KMS-11 (cell line): Measurements from ENCODE around the gene SUCLG2.

ENCODE experiments used
- H2AFZ ChIP-seq: fragments of 200-600 bp; sonication (generic); 2 replicates; pipeline ENCODE4 v1.6.1; 2016; ENCODE audit warnings: antibody characterized with exemption, mixed run types, low read depth
- H3K27ac ChIP-seq: fragments of 200-600 bp; sonication (generic); 2 replicates; pipeline ENCODE4 v1.6.1; 2016; ENCODE audit warnings: mild to moderate bottlenecking, mixed run types
- H3K27me3 ChIP-seq: fragments of 200-600 bp; sonication (generic); 2 replicates; pipeline ENCODE4 v1.6.1; 2017; ENCODE audit warnings: mild to moderate bottlenecking, low read depth, mixed run types, moderate library complexity; ENCODE audit not compliant: insufficient read depth
- H3K36me3 ChIP-seq: fragments of 200-600 bp; sonication (generic); 2 replicates; pipeline ENCODE4 v1.6.1; 2017; ENCODE audit warnings: mild to moderate bottlenecking, mixed run types; ENCODE audit not compliant: insufficient read depth
- H3K4me1 ChIP-seq: fragments of 200-600 bp; sonication (generic); 2 replicates; pipeline ENCODE4 v1.6.1; 2016; ENCODE audit warnings: mild to moderate bottlenecking, low read depth, mixed run types; ENCODE audit not compliant: poor library complexity, severe bottlenecking
- H3K4me2 ChIP-seq: fragments of 200-600 bp; sonication (generic); 2 replicates; pipeline ENCODE4 v1.7.0; 2016; ENCODE audit warnings: mild to moderate bottlenecking, mixed run types
- H3K4me3 ChIP-seq: fragments of 200-600 bp; sonication (generic); IDR thresholded peaks from 2 replicates; pipeline ENCODE4 v1.6.1; 2017; ENCODE audit warnings: low read depth, low read length, mixed read lengths; ENCODE audit not compliant: insufficient read depth
- H3K79me2 ChIP-seq: fragments of 200-600 bp; sonication (generic); 2 replicates; pipeline ENCODE4 v1.6.1; 2016; ENCODE audit warnings: low read depth, mixed run types; ENCODE audit not compliant: insufficient read depth
- H3K9ac ChIP-seq: fragments of 200-600 bp; sonication (generic); 2 replicates; pipeline ENCODE4 v1.6.1; 2016; ENCODE audit warnings: mild to moderate bottlenecking, mixed run types
- H4K20me1 ChIP-seq: fragments of 200-600 bp; sonication (generic); 2 replicates; pipeline ENCODE4 v1.6.1; 2016; ENCODE audit warnings: mild to moderate bottlenecking, mixed run types; ENCODE audit not compliant: insufficient read depth
- TF ChIP-seq, protein P1 (sequence below): fragments of 200-600 bp; sonication (generic); conservative IDR thresholded peaks from 2 replicates; pipeline ENCODE4 v1.6.1; 2017; ENCODE audit warnings: low read depth, mild to moderate bottlenecking, antibody characterized with exemption, low read length, moderate library complexity, mixed read lengths

SUCLG2 gene

DNA sequence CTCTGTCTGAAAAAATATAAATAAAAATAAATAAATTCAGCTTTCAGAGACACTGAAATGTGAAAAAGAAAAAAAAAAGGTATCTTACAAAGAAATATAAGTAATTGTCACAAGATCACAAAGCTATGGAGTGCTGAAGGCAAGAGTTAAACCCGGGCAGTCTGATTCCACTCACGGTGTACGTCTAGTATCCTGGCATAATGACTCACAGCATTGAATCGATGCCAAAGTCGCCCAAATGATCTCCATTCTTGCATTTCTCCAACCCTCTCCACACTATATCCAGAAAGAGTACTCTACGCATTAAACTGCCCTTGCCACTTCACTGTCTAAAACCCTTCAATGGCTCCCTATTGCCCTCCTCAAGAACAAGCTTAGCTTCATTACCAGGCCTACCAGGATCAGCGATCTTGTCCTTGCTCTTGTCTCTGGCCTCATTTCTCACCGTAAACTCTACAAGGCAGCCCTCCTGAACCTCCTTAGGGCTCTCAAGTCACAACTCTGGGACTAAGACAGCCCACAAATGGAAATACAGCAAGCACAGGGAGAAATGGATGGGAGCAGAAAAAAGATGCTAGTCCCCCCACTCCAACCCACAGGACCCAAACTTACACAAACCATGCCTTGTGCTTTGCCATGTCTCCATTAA lies 7.7 kb downstream of the SUCLG2 start:
- Histone ChIP-seq H3K79me2 (no peaks in the 10 kb centered on the region), H3K9ac (no peak overlapping the region), H2AFZ (no peak overlapping the region), H3K27me3 (no peaks in the 10 kb centered on the region), H3K4me3 (no peak overlapping the region), H3K4me2 (no peak overlapping the region), H4K20me1 (no peaks in the 10 kb centered on the region), H3K4me1 (no peaks in the 10 kb centered on the region), H3K27ac (no peak overlapping the region), H3K36me3 (no peaks in the 10 kb centered on the region)
- TF ChIP-seq, protein P1, sequence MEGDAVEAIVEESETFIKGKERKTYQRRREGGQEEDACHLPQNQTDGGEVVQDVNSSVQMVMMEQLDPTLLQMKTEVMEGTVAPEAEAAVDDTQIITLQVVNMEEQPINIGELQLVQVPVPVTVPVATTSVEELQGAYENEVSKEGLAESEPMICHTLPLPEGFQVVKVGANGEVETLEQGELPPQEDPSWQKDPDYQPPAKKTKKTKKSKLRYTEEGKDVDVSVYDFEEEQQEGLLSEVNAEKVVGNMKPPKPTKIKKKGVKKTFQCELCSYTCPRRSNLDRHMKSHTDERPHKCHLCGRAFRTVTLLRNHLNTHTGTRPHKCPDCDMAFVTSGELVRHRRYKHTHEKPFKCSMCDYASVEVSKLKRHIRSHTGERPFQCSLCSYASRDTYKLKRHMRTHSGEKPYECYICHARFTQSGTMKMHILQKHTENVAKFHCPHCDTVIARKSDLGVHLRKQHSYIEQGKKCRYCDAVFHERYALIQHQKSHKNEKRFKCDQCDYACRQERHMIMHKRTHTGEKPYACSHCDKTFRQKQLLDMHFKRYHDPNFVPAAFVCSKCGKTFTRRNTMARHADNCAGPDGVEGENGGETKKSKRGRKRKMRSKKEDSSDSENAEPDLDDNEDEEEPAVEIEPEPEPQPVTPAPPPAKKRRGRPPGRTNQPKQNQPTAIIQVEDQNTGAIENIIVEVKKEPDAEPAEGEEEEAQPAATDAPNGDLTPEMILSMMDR, result no peak

DNA sequence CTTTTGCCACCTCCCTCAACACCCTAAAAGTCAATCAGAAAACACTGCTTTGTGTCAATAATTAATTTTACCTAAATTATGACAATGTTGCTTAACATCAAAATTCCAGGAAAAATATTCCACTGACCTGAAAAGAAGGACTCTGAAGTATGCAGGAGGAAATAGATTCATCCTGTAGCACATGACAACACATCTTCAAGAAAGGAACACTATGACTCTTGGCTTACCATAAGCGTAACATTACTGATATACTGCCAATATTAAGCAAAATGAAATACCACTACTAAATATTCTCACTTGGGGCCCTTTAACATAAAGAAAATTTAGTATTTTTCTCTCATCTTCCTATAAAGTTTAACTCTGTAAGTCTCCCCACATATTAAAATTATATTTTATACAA lies 9.6 kb downstream of the SUCLG2 start:
- no peaks in the 10 kb centered on the region for H4K20me1 ChIP-seq
- H2AFZ ChIP-seq, result no peak overlapping the region
- TF ChIP-seq, protein P1, result no peak
- no peaks in the 10 kb centered on the region for H3K4me1 ChIP-seq
- no peaks in the 10 kb centered on the region for H3K36me3 ChIP-seq
- H3K27me3 ChIP-seq, result no peaks in the 10 kb centered on the region
- H3K27ac ChIP-seq, result no peak overlapping the region
- H3K4me3 ChIP-seq, result no peak overlapping the region
- H3K79me2 ChIP-seq, result no peaks in the 10 kb centered on the region
- H3K4me2 ChIP-seq, result no peak overlapping the region
- H3K9ac ChIP-seq, result no peak overlapping the region

DNA sequence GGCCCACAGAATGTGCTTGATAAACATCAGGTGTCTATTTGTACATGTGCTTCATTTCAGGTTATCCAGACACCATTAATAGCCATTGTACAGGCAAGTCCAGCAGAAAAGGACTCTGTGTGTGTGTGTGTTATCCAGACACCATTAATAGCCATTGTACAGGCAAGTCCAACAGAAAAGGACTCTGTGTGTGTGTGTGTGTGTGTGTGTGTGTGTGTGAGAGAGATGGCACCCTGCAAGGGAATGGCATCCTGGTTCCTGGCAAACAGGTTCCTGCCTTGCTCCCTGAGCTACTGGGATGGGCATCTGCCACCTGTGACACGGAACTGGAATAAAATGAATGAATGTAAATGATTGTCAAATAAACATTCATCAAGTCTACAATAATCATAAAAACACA lies 11.7 kb downstream of the SUCLG2 start:
- Histone ChIP-seq H3K27ac (no peak overlapping the region), H3K4me3 (no peak overlapping the region), H3K36me3 (no peaks in the 10 kb centered on the region), H3K27me3 (no peaks in the 10 kb centered on the region), H3K9ac (no peak overlapping the region), H4K20me1 (no peaks in the 10 kb centered on the region), H3K4me2 (no peak overlapping the region), H3K79me2 (no peaks in the 10 kb centered on the region), H2AFZ (no peak overlapping the region), H3K4me1 (no peaks in the 10 kb centered on the region)
- TF ChIP-seq, protein P1, result no peak

DNA sequence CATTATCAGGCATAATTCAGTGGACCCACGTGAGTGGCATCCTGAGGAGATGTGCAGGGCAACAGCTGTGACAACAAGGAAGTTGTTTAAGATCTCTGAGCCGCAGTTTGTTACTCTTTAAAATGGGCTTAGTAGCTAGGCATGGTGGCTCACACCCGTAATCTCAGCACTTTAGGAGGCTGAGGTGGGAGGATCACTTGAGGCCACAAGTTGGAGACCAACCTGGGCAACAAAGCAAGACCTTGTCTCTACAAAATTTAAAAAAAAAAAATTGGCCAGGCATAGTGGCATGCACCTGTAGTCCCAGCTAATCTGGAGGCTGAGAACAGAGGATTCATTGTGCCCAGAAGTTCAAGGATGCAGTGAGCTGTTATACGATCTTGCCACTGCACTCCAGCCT lies 12.2 kb downstream of the SUCLG2 start:
- TF ChIP-seq, protein P1, result no peak
- no peak overlapping the region for H3K9ac ChIP-seq
- no peak overlapping the region for H3K27ac ChIP-seq
- H3K79me2 ChIP-seq, result no peaks in the 10 kb centered on the region
- H3K27me3 ChIP-seq, result no peaks in the 10 kb centered on the region
- H2AFZ ChIP-seq, result no peak overlapping the region
- H3K4me3 ChIP-seq, result no peak overlapping the region
- H4K20me1 ChIP-seq, result no peaks in the 10 kb centered on the region
- H3K36me3 ChIP-seq, result no peaks in the 10 kb centered on the region
- no peak overlapping the region for H3K4me2 ChIP-seq
- H3K4me1 ChIP-seq, result no peaks in the 10 kb centered on the region
